ENCODE results near the gene KCNS1.

- TF ChIP-seq CTCF (IDR thresholded peaks at IDR 0.05; ENCODE audit: insufficient read depth, low read depth, low read length) = no peak
- TF ChIP-seq EZH2 (IDR thresholded peaks at IDR 0.05; ENCODE audit: insufficient read depth, low read length) = no peak
These were observed 14.9 kb upstream of the KCNS1 start for GRCh38 chr20:45115829-45116228.
